Keratinocyte (primary cell): ENCODE results near the gene FHIT. TPM values are rescaled to one million over a fixed set of nuclear protein-coding genes. Genes with fewer than 3 reads are reported as not detected.

Experiments used
- DNase-seq: peaks from one replicate; pipeline ENCODE4 v3.0.0-alpha.2; 2011; ENCODE audit warnings: low read depth, missing footprints, low spot score
- FAIRE-seq: peaks from 2 replicates; lab custom pipeline; 2011; peaks lifted over from hg19 to GRCh38; lab: Jason Lieb, UNC
- H2AFZ ChIP-seq: 2 replicates; pipeline ENCODE4 v1.6.0; 2012; ENCODE audit warnings: low read length, control low read depth, inconsistent platforms; ENCODE audit not compliant: control insufficient read depth
- H3K27ac ChIP-seq: 2 replicates; pipeline ENCODE4 v1.5.1; 2011; ENCODE audit warnings: low read length; ENCODE audit not compliant: control insufficient read depth, insufficient read depth
- H3K27me3 ChIP-seq: 3 replicates; pipeline ENCODE4 v1.6.0; 2011; ENCODE audit warnings: low read length; ENCODE audit not compliant: control insufficient read depth, insufficient read depth; ENCODE audit errors: extremely low read depth
- H3K36me3 ChIP-seq, 2 experiments: 2 replicates in 1 of 2; 3 replicates in 1 of 2; pipeline ENCODE4 v1.5.1; 2011; ENCODE audit warnings: low read length in 2 of 2, mild to moderate bottlenecking in 1 of 2; ENCODE audit not compliant: control insufficient read depth in 2 of 2, insufficient read depth in 2 of 2; ENCODE audit errors: extremely low read depth in 1 of 2
- H3K4me1 ChIP-seq: 3 replicates; pipeline ENCODE4 v1.5.1; 2011; ENCODE audit warnings: low read length; ENCODE audit not compliant: control insufficient read depth, insufficient read depth; ENCODE audit errors: extremely low read depth
- H3K4me2 ChIP-seq: 3 replicates; pipeline ENCODE4 v1.6.0; 2011; ENCODE audit warnings: low read depth, low read length; ENCODE audit not compliant: control insufficient read depth, insufficient read depth; ENCODE audit errors: extremely low read depth
- H3K4me3 ChIP-seq, 3 experiments: fragments of 200-600 bp in 1 of 3; sonication (generic) in 1 of 3; 2 replicates in 2 of 3; 3 replicates in 1 of 3; pipeline ENCODE4 v1.5.1; 2011 to 2016; ENCODE audit warnings: low read length in 3 of 3, mild to moderate bottlenecking in 3 of 3, control low read depth in 2 of 3, inconsistent platforms in 1 of 3, low read depth in 1 of 3, mixed read lengths in 1 of 3, mixed run types in 1 of 3, moderate library complexity in 1 of 3; ENCODE audit not compliant: control insufficient read depth in 2 of 3, insufficient read depth in 2 of 3; ENCODE audit errors: extremely low read depth in 1 of 3
- H3K79me2 ChIP-seq: 2 replicates; pipeline ENCODE4 v1.6.0; 2012; ENCODE audit warnings: low read length; ENCODE audit not compliant: control insufficient read depth, insufficient read depth
- H3K9ac ChIP-seq: 3 replicates; pipeline ENCODE4 v1.6.0; 2011; ENCODE audit warnings: low read length; ENCODE audit not compliant: control insufficient read depth, insufficient read depth; ENCODE audit errors: extremely low read depth
- H3K9me1 ChIP-seq: 3 replicates; pipeline ENCODE4 v1.6.0; 2011; ENCODE audit warnings: low read length; ENCODE audit not compliant: control insufficient read depth, insufficient read depth; ENCODE audit errors: extremely low read depth
- H3K9me3 ChIP-seq: 2 replicates; pipeline ENCODE4 v1.5.1; 2012; ENCODE audit warnings: low read depth, low read length; ENCODE audit not compliant: control insufficient read depth
- H4K20me1 ChIP-seq: 3 replicates; pipeline ENCODE4 v1.6.0; 2011; ENCODE audit warnings: low read length; ENCODE audit not compliant: control insufficient read depth, insufficient read depth; ENCODE audit errors: extremely low read depth
- EZH2 ChIP-seq: IDR thresholded peaks from one replicate; pipeline ENCODE4 v1.6.1; 2012; ENCODE audit warnings: inconsistent platforms, mild to moderate bottlenecking, low read length, moderate library complexity
- dilution Hi-C: fragments of 300-500 bp; cut with MboI; formaldehyde crosslinking; loops from one replicate; pipeline ENCODE4 v1.7.0; 2020; ENCODE audit warnings: low sequenced_read_pairs; ENCODE audit not compliant: extremely low pct_ligation_motif_present
- polyA plus RNA-seq, 5 experiments: library from polyadenylated mRNA; depleted of rRNA in 3 of 5; stranded (reverse) in 3 of 5; stranded (forward) in 1 of 5; unstranded in 1 of 5; fragments of >200 nt; gene quantifications; 1 replicate in 1 of 5; 2 replicates in 3 of 5; 3 replicates in 1 of 5; pipeline versions ENCODE4 v1.2.1 to v1.2.3, GENCODE V29; 2011 to 2012; ENCODE audit warnings: missing spikeins in 2 of 5, low read depth in 1 of 5, low replicate concordance in 1 of 5
- TF ChIP-seq, protein P1 (sequence below), 3 experiments: IDR thresholded peaks in 1 of 3; conservative IDR thresholded peaks in 1 of 3; optimal IDR thresholded peaks in 1 of 3; 2 replicates in 2 of 3; 3 replicates in 1 of 3; pipeline versions ENCODE3 to v1.5.1; 2011; ENCODE audit warnings: low read length in 3 of 3, mild to moderate bottlenecking in 3 of 3, moderate library complexity in 2 of 3, control low read depth in 1 of 3, inconsistent platforms in 1 of 3; ENCODE audit not compliant: insufficient read depth in 2 of 3; ENCODE audit errors: extremely low read depth in 1 of 3

Gene FHIT
- polyA plus RNA-seq, 1 donor (not counting 4 experiments of a cell fraction or from before 2014, with no cell fraction given) = 2.2 TPM

DNA sequence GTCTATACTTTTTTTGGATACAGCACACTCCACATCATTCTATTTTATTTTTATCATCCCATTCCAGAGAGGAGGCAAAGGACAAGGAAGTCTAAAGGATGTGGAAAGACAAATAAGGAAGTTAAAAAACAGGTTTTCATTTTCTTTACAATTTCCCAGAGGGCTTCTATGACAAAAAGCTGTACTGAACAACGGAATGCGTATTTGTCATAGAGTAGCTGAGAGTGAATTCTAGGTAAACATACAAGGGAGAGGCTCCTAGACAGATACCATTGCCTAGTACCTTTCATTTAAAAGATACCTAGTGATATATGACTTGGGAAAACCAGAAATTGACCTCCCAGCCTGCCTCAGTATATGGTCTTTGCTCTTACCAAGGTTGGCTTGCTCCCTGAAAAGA lies 341.7 kb downstream of the FHIT start:
- DNase-seq (no peak), FAIRE-seq (no peak)
- no peaks in the 10 kb centered on the region for H3K27me3 ChIP-seq
- TF ChIP-seq, protein P1, sequence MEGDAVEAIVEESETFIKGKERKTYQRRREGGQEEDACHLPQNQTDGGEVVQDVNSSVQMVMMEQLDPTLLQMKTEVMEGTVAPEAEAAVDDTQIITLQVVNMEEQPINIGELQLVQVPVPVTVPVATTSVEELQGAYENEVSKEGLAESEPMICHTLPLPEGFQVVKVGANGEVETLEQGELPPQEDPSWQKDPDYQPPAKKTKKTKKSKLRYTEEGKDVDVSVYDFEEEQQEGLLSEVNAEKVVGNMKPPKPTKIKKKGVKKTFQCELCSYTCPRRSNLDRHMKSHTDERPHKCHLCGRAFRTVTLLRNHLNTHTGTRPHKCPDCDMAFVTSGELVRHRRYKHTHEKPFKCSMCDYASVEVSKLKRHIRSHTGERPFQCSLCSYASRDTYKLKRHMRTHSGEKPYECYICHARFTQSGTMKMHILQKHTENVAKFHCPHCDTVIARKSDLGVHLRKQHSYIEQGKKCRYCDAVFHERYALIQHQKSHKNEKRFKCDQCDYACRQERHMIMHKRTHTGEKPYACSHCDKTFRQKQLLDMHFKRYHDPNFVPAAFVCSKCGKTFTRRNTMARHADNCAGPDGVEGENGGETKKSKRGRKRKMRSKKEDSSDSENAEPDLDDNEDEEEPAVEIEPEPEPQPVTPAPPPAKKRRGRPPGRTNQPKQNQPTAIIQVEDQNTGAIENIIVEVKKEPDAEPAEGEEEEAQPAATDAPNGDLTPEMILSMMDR (optimal IDR thresholded peaks at IDR 0.05 in 1 of 3, IDR thresholded peaks at IDR 0.05 in 1 of 3, conservative IDR thresholded peaks at IDR 0.05 in 1 of 3; ENCODE audit: extremely low read depth in 1 of 3, insufficient read depth in 2 of 3, low read length in 3 of 3) = no peak
- no peak for TF ChIP-seq EZH2
- peaks cover 19% of the 10 kb centered on the region for H3K4me1 ChIP-seq
- H3K9me3 ChIP-seq = no peaks in the 10 kb centered on the region
- H3K4me2 ChIP-seq = no peak overlapping the region
- no peaks in the 10 kb centered on the region for H3K9me1 ChIP-seq
- H2AFZ ChIP-seq = no peak overlapping the region
- no peak overlapping the region for H3K9ac ChIP-seq
- dilution Hi-C loops = no loop called here
- no peaks in the 10 kb centered on the region for H3K36me3 ChIP-seq
- no peaks in the 10 kb centered on the region for H3K79me2 ChIP-seq
- no peak overlapping the region for H3K27ac ChIP-seq
- H3K4me3 ChIP-seq = no peak overlapping the region
- H4K20me1 ChIP-seq = no peaks in the 10 kb centered on the region

DNA sequence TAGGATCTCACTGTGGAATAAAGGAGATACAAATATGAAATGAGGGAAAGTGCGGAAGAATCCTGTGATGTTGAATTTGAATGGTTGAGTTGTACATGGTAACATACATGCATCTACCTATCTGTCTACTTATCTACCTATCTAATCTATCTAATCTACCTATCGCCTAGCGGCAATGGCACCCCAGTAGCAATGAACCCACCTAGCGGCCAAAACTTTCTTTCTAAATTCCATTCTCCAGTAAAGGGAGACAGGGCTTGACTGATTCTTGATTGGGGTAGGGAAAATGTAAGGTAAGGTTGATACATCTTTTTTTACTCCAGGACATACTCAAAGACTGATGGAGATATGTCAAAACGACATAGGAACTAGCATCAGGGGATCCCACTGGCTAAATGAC lies 345.0 kb downstream of the FHIT start:
- no peaks in the 10 kb centered on the region for H3K9me3 ChIP-seq
- H3K79me2 ChIP-seq = no peaks in the 10 kb centered on the region
- no peak overlapping the region for H3K27ac ChIP-seq
- no peaks in the 10 kb centered on the region for H4K20me1 ChIP-seq
- no peak overlapping the region for H2AFZ ChIP-seq
- FAIRE-seq (no peak), DNase-seq (no peak)
- H3K9ac ChIP-seq = no peak overlapping the region
- no peak overlapping the region for H3K4me3 ChIP-seq
- dilution Hi-C loops = no loop called here
- no peak overlapping the region for H3K4me2 ChIP-seq
- no peak for TF ChIP-seq EZH2
- TF ChIP-seq, protein P1 (optimal IDR thresholded peaks at IDR 0.05 in 1 of 3, IDR thresholded peaks at IDR 0.05 in 1 of 3, conservative IDR thresholded peaks at IDR 0.05 in 1 of 3; ENCODE audit: extremely low read depth in 1 of 3, insufficient read depth in 2 of 3, low read length in 3 of 3) = no peak
- H3K36me3 ChIP-seq = no peaks in the 10 kb centered on the region
- H3K4me1 ChIP-seq = no peaks in the 10 kb centered on the region
- no peaks in the 10 kb centered on the region for H3K27me3 ChIP-seq
- no peaks in the 10 kb centered on the region for H3K9me1 ChIP-seq
